HG03378 (cell line): ENCODE measurements around the gene DMAC2.
"Not testable (repeated sequence)": the region's sequence is repeated elsewhere in the genome, so short reads cannot be mapped to it uniquely, and the experiment has no call there.

Experiments
- ATAC-seq: cut with Tn5 transposase; IDR thresholded peaks from one replicate; pipeline ENCODE4 v1.9.1; 2021; ENCODE audit warnings: mild to moderate bottlenecking, moderate library complexity; ENCODE audit not compliant: unreplicated experiment

The DMAC2 gene

DNA sequence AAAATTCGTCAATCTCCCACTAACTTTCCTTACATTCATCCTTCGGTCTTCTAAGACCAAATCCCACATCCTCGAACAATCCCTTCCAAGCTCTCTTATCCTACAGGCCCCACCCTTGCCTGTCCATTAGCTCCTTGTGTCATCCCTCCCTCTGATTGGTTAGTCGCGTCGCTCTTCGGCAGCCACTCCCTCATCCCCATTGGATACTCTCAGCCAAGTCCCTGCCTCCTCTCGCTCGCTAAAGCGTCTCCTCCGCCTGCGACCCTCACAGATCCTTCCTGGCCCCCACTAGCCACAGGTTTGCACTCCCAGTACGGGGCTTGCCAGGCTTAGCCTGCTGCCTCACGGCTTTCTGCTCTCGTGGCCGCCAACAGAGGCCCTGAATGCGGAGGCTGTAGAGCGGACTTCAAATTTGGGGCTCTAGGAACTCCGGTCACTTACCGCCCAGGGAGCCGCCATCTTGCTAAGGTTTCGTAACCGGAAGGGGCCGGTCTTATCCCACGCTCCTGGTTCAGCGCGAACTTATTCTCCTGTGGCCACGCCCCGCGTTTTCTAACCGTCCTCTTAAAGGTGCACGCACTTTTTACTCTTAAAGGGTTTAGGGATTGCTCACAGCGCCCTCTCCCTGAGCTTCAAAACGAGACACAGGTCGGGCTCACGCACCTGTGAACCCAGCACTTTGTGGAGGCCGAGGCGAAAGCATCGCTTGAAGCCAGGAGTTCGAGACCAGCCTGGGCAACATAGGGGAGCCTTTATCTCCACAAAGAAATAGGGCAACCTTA lies at the start of gene DMAC2:
Gene DMAC2 (minus strand): TSS at position 472 of the 782 bp plus-strand sequence. CDS start 13 bp downstream, at position 459.
- peak; percentile 87 for ATAC-seq

DNA sequence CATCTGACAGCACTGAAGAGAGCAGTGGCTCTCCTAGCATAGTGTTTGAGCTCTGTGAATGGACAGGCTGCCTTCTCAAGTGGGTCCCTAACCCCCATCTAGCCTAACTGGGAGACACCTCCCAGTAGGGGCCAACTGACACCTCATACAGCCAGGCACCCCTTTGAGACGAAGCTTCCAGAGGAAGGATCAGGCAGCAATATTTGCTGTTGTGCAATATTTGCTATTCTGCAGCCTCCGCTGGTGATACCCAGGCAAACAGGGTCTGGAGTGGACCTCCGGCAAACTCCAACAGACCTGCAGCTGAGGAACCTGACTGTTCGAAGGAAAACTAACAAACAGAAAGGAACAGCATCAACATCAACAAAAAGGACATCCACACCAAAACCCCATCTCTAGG lies 47.2 kb upstream of the DMAC2 start:
- ATAC-seq, result not testable (repeated sequence)

DNA sequence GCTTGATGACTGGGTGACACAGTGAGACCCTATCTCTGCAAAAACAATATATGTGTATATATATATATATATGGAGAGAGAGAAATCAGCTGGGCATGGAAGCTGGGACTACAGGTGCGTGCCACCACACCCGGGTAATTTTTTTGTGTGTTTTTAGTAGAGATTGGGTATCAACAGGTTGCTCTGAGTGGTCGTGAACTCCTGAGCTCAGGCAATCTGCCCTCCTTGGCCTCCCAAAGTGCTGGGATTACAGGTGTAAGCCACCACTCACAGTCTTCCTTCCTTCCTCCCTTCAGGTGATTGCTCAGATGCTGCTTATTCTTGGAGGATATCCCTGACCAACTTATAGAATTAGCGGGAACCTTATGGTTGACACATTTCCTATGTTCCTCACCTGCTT lies 45.1 kb upstream of the DMAC2 start:
- ATAC-seq, result no peak

DNA sequence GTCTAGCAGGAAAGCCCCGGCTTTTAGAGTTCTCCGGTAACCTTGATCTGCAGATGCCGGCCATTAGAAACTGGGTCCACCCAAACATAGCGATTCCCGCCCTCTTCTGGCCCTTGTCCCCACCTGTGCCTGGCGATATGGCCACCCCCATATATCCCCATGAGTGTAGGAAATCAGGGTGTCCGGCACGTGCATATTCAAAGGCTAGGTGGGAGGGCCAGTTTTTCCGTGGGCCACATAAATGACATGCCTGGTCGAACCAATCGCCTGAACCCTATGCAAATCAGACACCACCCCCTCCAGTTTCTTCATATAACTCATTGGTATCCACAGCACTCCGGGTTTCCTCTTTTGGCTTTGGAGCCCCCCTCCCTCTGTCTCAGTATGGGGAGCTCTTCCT lies 40.6 kb upstream of the DMAC2 start:
- ATAC-seq, result no peak

DNA sequence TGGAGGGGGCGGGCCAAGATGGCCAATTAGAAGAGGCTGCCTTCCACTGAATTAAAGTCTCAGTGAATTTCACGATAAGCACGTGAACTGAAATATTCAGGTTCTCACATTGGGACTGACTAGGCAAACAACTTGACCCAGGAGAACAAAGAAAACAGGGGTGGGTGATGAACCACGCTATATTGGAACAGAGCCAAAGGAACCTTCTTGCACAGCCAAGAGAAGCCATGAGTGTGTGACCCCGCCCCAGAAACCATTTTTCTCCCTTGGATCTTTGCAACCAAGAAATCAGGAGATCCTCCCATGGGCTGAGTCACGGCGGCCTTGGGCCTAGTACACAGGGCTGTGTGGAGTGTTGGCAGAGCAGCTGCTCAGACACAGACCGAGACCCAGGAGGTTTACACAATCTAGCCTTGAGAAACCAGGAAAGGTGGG lies 40.1 kb upstream of the DMAC2 start:
- no peak for ATAC-seq

DNA sequence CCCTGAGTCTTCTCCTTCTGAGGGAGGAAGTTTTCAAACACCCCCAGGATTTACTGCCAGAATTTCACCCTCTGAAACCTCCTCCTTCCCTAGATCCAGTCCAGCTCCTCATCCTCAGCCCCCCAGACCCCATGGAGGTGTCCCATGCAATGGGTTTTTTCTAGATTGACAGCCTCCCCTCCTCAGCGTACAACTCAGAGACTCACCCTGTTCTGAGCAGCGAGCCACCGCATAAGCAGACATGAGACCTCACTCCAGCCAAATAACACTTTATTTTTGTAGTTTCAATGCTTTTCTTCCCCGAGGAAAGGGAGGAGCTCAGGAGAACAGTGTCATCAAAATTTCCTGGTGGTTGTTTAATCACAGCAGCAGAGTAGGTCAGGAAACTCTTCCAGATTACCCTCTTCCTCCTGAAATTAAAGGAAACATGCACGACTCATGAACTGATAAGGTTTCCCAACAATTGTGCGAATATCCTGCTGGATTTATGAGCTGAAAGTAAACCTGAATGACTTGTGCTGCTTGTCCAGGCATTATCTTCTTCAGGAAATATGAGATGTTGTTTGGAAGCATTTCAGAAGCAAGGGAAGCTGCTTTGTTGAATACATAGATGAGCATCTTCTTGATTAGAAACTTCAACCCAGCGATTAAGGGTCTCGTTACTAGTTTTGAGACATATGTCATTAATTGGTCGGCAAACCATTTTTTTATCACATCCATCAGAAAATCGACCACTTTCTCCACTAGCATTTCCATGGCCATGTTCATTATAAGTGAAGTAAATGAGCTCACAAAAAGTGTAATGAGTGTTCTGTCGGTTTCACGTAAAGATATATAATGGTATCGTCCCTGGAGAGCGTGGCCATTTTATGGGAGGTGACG lies 39.4 kb upstream of the DMAC2 start:
- no peak for ATAC-seq

DNA sequence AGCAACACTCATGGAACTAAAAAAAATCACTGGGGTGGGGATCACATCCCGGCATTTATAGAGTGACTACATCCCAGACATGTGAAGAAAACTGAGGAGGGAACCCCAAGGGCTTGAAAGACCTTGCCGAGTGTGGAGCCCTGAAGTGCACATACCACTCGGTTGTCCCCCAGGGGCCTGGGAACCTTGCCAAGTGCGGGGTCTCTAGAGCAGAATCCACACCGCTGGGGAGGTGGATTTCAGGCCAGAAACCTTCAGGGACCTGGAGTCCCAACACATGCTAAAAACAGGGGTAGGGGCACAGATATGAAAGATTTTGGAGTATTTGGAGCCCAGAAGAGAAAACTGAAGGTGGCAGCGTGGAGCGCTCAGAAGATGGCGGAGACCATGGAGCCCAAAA lies 38.5 kb upstream of the DMAC2 start:
- no peak for ATAC-seq

DNA sequence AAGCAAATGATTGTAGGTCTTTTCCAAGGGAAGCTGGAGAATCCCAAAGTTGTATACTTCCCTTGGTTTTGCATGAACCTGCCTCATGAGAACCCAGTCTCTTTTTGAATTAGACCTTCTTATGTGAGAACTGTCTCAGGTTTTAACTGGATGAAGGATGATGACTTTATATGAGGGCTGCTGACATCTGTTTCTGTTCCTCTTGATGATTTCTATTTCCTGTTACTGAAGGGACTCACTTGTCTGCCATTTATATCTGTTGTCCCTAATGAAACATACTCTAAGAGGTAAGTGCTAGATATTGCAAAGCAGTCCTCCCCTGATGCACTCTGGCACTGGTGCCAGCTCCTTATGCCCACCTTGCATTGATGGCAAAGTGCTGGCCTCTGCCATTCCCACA lies 36.9 kb upstream of the DMAC2 start:
- no peak for ATAC-seq

DNA sequence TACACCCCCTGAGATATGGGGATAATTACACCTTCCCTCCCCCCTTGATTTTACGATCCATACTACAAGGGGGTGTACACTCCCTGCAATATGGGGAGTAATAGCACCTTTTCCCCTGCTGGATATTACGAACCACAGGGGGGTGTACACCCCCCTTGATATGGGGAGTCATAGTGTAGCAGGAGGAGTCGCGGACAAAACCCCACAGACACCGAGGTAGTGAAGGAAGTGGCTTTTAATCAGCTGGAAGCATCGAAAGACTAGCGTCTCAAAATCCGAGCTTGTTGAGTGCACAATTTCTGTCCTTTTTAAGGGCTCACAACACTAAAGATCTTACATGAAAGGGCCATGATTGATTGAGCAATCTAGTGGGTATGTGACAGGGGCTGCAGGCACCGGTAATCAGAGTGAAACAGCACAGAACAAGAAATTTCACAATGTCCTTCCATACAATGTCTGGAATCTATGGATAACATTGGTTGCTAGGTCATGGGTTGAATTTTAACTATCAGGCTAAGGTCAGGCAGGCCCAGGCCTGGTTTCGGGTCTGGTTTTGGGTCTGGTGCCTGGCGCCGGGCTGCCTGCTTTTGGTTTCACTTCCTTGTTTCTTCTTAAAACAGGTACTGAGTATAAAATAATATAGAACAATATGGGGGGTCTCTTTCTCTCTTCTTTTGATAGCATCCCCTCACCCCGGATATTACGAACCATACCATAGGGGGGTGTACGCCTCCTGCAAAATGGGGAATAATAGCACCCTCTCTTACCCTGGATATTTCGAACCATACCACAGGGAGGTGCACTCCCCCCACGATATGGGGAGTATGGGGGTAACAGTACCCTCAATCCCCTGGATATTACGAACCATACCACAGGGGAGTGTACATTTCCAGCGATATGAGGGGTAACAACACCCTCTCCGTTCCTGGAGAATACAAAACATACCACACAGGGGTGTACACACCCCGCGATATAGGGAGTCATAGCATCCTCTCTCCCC lies 23.8 kb upstream of the DMAC2 start:
- ATAC-seq, result not testable (repeated sequence)

DNA sequence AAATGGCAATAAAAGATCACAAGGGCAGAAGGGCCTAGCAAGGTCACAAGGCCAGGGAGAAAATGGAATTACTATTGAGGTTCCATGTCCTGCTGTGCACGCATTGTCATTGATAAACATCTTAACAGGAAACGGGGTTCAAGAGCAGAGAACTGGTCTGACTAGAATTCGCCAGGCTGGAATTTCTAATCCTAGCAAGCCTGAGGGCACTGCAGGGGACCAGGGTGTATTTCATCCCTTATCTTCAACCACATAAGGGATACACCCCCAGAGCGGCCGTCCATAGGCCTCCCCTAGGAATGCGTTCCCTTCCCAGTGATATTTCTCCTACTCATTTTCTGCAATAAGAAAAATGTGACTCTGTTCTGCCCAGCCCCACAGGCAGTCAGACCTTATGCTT lies 22.8 kb upstream of the DMAC2 start:
- no peak for ATAC-seq

DNA sequence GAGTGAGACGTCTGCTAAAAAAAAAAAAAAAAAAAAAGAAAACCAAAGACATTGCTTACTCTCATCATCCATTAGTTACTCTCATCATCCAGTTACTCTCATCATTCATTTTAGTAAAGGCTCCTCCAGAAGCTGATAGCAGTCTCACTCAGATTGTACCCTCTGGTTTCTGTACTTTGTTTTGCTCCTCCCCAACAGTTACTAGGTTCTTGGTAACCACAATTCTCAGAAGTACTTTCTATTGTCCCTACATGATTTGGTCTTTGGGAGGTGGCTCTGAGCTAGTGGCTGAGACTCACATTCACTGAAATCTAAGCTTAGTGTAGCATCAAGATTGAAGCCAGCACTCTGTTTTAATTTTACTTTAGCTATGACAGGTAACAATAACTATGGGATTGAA lies 17.5 kb upstream of the DMAC2 start:
- peak; percentile 75 for ATAC-seq

DNA sequence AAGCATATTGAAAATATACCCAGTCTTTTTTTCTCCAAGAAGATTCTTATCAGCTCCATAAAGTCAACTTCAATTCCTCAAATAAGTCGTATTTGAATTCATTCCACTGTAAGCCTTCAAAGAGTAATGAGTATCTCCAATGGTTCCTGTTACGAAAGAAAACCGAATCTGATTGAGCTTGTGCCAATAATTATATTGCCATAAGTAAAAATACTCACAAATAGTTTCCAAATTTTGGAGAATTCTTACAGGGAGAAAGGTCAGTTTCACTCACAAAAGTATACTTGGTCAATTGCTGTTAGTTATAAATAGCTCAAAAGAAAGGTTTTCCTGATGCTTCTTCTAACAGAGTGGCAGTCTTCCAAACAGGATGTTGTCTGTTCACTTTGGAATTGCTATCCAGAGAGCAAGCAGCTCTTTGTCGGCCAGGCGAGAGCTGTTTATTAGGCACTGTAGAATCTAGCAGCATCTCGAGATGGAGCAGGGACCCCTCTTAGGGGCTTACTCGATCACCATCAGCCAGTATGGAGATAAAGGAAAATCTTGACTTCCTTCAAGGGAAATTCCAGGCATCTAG lies 16.7 kb upstream of the DMAC2 start:
- ATAC-seq, result no peak

DNA sequence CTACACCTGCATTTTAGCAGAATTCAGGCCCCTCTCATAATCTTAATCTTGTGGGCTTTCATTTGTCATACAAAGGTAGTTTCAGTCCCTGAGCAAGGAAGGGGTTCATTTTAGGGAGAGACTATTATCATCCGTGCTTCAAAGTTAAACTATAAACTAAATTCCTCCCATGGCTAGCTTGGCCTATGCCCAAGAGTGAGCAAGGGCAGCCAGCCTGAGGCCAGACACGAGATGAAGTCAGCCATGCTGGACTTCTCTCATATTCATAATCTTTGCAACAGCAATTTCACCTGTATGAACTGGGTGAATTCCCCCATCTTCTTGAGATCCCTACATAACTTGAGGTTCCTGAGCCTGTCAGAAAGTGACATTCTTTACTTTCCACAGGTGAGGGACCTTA lies 16.2 kb upstream of the DMAC2 start:
- ATAC-seq, result no peak

DNA sequence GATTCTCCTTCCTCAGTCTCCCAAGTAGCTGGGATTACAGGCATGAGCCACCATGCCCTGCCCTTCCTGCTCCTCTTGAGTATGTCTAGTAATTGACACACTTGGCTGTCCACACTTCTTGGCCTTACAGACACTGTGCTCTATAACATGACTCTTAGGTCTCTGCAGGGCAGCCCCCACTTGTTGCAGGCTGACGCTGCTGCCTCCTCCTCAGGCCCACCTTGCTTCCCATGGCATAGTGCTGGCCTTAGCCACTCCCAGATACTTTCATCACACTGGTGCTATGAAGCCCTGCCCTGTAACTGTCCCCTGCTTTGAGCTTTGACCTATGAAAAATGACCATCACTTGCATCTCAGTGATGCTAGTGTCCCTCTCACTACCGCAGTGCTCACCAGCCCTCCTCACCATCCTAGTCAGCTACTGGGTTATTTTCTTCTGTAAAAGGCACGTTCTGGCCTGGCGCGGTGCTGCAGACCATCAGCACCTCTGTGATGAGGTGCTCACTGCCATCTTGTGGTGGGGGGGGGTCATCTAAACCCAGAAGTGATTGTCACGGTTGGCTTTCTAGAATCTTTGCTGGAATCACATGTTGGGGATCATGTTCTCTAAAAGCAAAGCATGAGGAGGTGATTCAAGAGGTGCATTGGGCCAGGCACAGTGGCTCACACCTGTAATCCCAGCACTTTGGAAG lies 13.0 kb upstream of the DMAC2 start:
- ATAC-seq, result no peak

DNA sequence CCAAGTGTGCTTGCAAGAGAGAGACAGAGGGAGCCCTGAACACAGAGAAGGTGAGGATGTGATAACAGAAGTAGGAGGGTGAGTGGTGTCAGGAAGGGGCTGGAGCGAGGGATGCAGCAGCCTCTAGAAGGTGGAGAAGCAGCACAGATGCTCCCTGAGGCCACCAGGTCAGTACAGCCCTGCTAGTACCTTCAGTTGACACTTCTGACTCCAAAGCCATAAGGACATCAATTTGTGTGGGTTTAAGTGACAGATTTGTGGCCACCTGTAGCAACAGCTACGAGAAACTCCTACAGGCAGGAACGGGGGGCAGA lies 10.1 kb upstream of the DMAC2 start:
- no peak for ATAC-seq

DNA sequence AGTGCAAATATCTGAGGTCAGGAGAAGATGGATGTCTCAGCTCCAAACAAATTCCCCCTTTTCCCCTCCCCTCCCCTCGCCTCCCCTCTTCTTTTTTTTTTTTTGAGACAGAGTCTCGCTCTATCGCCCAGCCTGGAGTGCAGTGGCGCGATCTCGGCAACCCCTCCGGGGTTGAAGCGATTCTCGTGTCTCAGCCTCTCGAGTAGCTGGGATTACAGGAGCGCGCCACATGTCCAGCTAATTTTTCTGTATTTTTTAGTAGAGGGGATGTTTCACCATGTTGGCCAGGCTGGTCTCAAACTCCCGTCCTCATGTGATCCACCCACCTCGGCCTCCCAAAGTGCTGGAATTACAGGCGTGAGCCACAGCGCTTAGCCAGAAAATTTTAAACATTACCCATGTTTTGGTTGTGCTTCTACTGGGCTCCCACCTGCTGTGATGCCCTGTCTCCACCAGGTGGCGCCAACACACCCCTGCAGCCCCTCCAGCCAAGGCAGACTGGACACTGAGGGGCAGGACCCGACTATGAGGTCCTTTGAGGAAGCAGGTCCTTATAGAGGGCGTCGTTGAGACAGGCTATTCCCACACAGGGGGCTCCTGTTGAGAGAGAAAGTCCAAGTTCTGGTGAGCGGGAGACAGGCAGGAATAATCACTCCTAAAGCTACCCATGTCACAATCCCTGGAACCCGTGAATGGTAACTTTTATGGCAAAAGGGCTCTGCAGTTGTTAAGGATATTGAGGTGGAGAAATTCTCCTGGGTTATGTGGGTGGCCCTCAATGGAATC lies 9.6 kb upstream of the DMAC2 start:
- no peak for ATAC-seq

DNA sequence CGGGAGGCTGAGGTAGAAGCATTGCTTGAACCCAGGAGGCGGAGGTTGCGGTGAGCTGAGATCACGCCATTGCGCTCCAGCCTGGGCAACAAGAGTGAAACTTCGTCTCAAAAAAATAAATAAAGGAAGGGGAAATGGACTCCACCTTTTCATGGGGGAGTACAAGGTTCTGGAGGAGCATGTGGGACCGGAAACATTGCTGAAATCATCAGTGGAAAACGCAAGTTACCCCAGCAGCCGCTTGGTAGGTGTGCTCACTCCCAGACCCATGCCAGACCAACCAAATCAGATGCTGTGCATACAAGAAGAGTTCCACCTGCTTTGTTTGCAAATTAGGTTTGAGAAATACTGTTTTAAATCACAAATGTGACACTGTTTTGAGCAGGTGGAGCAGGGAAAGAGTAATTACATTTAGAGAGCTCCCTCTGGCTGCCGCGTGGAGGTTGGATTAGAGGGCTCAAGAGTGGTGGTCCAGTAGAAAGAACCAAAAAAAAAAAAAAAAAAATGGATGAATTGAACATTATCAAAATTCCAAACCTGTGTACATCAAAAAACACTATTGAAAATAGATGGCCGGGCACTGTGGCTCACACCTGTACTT lies 8.1 kb upstream of the DMAC2 start:
- ATAC-seq, result no peak

DNA sequence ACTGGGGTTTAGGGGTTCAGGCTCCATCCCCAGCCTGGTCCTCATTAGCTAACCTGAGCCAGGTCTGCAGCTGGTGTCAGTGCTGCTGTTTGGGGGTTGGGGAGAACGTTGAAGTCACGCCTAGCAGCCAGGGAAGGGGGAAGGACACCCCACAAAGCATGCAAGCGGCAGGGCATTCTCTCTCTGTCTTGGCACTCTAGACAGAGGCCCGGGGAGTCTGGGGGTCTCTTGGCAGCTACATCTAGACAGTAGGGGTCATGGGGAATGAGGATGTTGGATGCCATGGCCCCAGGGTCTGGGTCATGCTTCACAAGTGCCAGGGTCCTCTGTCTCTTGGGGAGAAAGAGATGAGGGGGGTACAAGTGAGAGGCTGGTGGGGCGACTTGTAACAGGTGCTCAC lies 5.9 kb upstream of the DMAC2 start:
- no peak for ATAC-seq
